ENCODE measurements around the gene WDFY1.

Gene WDFY1

DNA sequence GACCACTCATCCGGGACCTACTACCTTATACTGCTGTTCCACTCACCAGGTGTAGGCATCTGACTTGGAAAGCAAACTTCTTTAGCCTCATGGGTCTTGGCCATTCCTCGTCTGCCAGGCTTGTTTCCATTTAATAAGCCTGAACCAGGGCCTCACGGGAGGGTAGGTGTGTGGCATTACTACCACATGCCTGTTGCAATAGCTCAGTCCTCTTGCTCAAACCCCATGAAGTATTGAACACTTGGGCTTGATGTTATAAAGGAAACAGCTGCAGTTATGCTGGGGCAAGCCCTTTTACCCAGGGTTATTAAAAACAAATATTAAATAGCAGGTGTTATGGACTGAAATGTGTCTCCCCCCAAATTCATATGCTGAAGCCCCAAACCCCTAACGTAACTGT lies 33.3 kb upstream of the WDFY1 start:
- Histone ChIP-seq H3K36me3 (ENCODE audit: control insufficient read depth, insufficient read depth, low read length) (peaks cover 79% of the 10 kb centered on the region), H3K9me3 (ENCODE audit: control insufficient read depth, low read length) (no peaks in the 10 kb centered on the region), H3K4me3 (ENCODE audit: extremely low read depth, insufficient read depth, low read length, poor library complexity, severe bottlenecking) (no peak overlapping the region), H3K27ac (ENCODE audit: low read depth, low read length, severe bottlenecking) (no peak overlapping the region), H3K4me1 (ENCODE audit: control insufficient read depth, insufficient read depth, low read length, poor library complexity, severe bottlenecking) (peaks cover 5% of the 10 kb centered on the region)
- 96 to 100% methylated on average over 1 to 3 of the region's 4 CpGs for WGBS, 2 experiments (ENCODE audit: insufficient coverage in 2 of 2)

DNA sequence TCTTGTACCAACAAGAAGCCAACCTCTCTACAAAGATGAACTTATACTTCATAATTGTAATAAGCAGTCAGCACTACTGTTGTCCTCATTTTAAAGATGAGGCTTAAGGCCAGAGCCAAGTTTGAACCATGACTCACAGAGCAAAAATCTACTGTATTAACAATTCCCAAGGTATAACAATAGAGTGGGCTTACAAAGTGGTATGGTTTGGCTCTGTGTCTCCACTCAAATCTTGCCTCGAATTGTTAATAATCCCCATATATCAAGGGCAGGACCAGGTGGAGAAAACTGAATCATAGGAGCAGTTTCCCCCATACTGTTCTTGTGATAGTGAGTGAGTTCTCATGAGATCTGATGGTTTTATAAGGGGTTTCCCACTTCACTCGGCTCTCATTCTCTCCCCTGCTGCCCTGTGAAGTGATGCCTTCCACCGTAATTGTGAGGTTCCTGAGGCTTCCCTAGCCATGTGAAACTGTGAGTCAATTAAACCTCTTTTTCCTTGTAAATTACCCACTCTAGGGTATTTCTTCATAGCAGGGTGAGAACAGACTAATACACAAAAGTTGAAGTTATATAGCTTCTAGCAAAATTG lies 31.6 kb upstream of the WDFY1 start:
- H3K27ac ChIP-seq (ENCODE audit: low read depth, low read length, severe bottlenecking): no peak overlapping the region
- peaks cover 62% of the 10 kb centered on the region for H3K36me3 ChIP-seq (ENCODE audit: control insufficient read depth, insufficient read depth, low read length)
- 100% methylated on average over 1 of the region's 3 CpGs; no CpG with 5 or more reads in 1 of the 2 experiments for WGBS, 2 experiments (ENCODE audit: insufficient coverage in 2 of 2)

DNA sequence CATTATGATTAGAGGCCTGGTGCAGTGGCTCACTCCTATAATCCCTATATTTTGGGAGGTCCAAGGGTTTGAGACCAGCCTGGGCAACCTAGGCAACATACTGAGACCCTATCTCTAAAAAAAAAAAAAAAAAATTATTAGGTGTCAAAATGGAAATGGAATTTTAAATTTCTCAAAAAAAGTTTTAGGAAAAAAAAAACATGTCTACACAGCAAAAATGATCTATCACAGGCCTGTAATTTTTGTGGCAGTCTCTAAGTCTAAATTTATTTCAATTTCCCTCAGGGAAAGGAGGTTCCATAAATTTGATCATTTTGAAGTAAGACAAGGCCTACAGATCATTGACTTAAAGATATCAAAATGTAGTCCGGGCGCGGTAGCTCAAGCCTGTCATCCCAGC lies 28.5 kb upstream of the WDFY1 start:
- H3K9me3 ChIP-seq (ENCODE audit: control insufficient read depth, low read length): no peaks in the 10 kb centered on the region

More for the DNA sequence above, 31.6 kb upstream of the WDFY1 start:
- Histone ChIP-seq H3K9me3 (ENCODE audit: control insufficient read depth, low read length) (no peaks in the 10 kb centered on the region), H3K4me1 (ENCODE audit: control insufficient read depth, insufficient read depth, low read length, poor library complexity, severe bottlenecking) (peaks cover 5% of the 10 kb centered on the region), H3K4me3 (ENCODE audit: extremely low read depth, insufficient read depth, low read length, poor library complexity, severe bottlenecking) (no peak overlapping the region)

DNA sequence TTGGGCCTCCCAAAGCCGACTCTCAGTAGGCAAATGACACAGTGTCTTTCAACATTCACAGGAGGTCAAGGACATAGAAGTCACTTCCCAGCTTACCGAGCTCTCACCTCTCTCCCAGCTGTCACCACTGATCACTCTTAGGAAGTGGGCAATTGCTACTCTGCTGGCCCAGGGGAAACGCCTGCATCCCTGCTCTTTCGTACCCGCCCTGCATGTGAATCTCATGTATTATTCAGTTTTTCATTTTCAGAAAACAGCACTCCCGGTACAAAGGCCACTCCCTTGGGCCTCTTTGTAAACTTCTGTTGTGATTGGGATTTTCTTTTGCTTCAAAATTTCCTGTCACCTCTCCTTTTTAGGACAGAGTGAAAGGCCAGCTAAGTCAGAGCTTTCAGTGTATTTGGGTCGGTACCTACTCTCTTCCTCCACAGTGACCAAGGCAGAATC lies 27.5 kb upstream of the WDFY1 start:
- H3K4me1 ChIP-seq (ENCODE audit: control insufficient read depth, insufficient read depth, low read length, poor library complexity, severe bottlenecking): peaks cover 5% of the 10 kb centered on the region
- peaks cover 25% of the 10 kb centered on the region for H3K36me3 ChIP-seq (ENCODE audit: control insufficient read depth, insufficient read depth, low read length)
- WGBS, 2 experiments (ENCODE audit: insufficient coverage in 2 of 2): 85 to 86% methylated on average over 5 to 6 of the region's 7 CpGs
- H3K4me3 ChIP-seq (ENCODE audit: extremely low read depth, insufficient read depth, low read length, poor library complexity, severe bottlenecking): no peak overlapping the region
- H3K9me3 ChIP-seq (ENCODE audit: control insufficient read depth, low read length): no peaks in the 10 kb centered on the region
- H3K27ac ChIP-seq (ENCODE audit: low read depth, low read length, severe bottlenecking): no peak overlapping the region

More for the DNA sequence above, 28.5 kb upstream of the WDFY1 start:
- H3K4me1 ChIP-seq (ENCODE audit: control insufficient read depth, insufficient read depth, low read length, poor library complexity, severe bottlenecking): peaks cover 5% of the 10 kb centered on the region
- H3K4me3 ChIP-seq (ENCODE audit: extremely low read depth, insufficient read depth, low read length, poor library complexity, severe bottlenecking): no peak overlapping the region
- WGBS, 2 experiments (ENCODE audit: insufficient coverage in 2 of 2): 90 to 92% methylated on average over 3 of the region's 3 CpGs
- peaks cover 31% of the 10 kb centered on the region for H3K36me3 ChIP-seq (ENCODE audit: control insufficient read depth, insufficient read depth, low read length)
- H3K27ac ChIP-seq (ENCODE audit: low read depth, low read length, severe bottlenecking): no peak overlapping the region

DNA sequence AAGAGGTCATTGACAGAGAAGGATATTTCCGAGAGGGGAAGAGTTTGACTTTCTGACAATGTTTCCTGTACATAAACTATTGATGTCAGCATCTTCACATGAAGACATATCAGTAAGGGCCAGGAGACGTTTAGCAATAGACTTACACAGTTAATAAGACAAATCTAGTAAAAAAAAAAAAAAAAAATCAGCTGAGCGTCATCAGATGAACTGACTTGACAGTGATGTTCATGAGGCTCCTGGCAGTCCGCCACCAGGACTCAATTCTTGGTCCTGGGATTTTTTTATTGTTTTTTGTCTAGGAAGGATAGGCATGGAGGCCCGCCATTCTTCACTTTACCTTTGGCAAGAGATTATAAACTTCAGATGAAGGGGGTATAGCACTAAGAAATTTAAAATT lies 26.6 kb upstream of the WDFY1 start:
- Histone ChIP-seq H3K27ac (ENCODE audit: low read depth, low read length, severe bottlenecking) (no peak overlapping the region), H3K4me1 (ENCODE audit: control insufficient read depth, insufficient read depth, low read length, poor library complexity, severe bottlenecking) (peaks cover 3% of the 10 kb centered on the region), H3K4me3 (ENCODE audit: extremely low read depth, insufficient read depth, low read length, poor library complexity, severe bottlenecking) (no peak overlapping the region), H3K36me3 (ENCODE audit: control insufficient read depth, insufficient read depth, low read length) (peaks cover 24% of the 10 kb centered on the region), H3K9me3 (ENCODE audit: control insufficient read depth, low read length) (no peaks in the 10 kb centered on the region)
- WGBS, 2 experiments (ENCODE audit: insufficient coverage in 2 of 2): 100% methylated on average over 1 of the region's 5 CpGs; no CpG with 5 or more reads in 1 of the 2 experiments

DNA sequence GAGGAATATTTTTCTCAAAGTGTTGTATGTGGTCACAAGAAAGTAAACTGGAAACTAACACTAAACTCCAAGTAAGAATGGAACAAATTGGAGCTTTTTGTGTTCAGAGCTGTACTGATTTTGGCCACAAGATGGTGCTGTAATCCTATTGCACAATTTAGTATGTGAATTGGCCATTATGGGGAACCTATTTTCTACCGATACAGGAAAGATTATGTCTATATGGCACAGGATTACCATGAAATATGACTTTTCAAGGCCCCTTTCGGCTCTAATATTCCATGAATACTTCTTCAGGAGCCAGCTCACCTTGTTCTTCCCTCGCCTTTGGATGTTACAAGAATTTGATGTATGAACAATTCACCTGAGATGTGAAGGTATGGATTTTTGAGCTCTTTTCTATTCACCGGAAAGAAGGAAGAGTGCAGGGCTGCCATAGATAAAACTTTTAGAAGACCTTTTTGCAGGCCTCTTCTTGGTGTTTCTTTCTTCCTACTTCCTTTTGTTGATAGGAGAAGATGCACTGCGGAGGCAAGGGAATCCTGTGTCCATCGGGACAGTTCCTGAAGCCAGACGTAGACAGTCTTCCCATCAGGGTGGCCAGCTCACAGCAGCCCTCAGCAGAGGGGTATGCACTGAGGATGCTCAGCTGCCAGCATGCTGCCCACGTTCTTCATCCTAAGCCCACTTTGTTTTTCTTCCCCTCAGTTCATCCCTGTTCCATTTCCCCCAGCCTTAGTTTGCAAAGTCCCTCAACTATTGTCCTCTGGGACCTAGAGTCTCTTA lies 25.4 kb upstream of the WDFY1 start:
- H3K36me3 ChIP-seq (ENCODE audit: control insufficient read depth, insufficient read depth, low read length): peaks cover 22% of the 10 kb centered on the region
- 57 to 90% methylated on average over 4 to 5 of the region's 8 CpGs for WGBS, 2 experiments (ENCODE audit: insufficient coverage in 2 of 2)
- no peaks in the 10 kb centered on the region for H3K4me1 ChIP-seq (ENCODE audit: control insufficient read depth, insufficient read depth, low read length, poor library complexity, severe bottlenecking)
- no peak overlapping the region for H3K4me3 ChIP-seq (ENCODE audit: extremely low read depth, insufficient read depth, low read length, poor library complexity, severe bottlenecking)
- H3K27ac ChIP-seq (ENCODE audit: low read depth, low read length, severe bottlenecking): no peak overlapping the region
- H3K9me3 ChIP-seq (ENCODE audit: control insufficient read depth, low read length): no peaks in the 10 kb centered on the region

DNA sequence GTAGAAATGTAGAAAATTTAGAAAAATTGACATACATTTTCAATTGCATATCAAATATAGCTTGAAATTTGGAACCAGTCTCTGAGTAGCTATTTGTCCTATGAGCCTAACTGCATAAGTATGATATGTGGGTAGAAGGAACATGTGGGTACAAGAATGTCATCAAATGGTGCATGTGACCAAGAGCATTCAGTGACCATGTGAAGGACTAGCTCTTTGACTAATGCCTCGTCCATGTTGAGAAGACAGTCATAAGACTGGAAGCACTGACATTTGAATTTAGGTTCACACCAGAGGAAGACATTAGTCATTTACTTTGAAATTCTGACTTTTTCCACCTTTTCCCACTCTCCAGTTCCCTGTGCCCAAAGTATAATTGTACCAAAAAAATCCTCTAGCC lies 24.7 kb upstream of the WDFY1 start:
- no peak overlapping the region for H3K4me3 ChIP-seq (ENCODE audit: extremely low read depth, insufficient read depth, low read length, poor library complexity, severe bottlenecking)
- H3K36me3 ChIP-seq (ENCODE audit: control insufficient read depth, insufficient read depth, low read length): peaks cover 19% of the 10 kb centered on the region
- no peaks in the 10 kb centered on the region for H3K4me1 ChIP-seq (ENCODE audit: control insufficient read depth, insufficient read depth, low read length, poor library complexity, severe bottlenecking)
- H3K9me3 ChIP-seq (ENCODE audit: control insufficient read depth, low read length): no peaks in the 10 kb centered on the region
- 95 to 100% methylated on average over 1 of the region's 1 CpG for WGBS, 2 experiments (ENCODE audit: insufficient coverage in 2 of 2)
- H3K27ac ChIP-seq (ENCODE audit: low read depth, low read length, severe bottlenecking): no peak overlapping the region

DNA sequence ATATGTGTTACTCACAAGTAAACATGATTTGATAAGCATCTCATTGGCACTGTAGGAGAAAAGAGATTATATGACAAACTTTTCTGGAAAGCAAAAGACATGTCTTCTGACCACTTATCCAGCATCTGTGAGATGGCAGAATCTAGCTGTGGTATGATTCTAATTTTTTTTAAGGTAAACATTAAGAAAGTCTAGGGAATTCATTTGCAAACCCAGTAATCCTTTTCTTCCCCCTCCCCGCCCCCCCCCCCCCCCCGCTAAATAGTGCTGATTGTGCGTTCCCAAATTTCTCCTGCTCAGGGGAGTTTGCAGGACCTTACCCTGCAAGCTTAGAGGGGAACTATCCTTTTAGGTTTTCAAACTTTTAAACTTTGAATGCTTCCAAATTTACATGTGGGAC lies 24.2 kb upstream of the WDFY1 start:
- no peak overlapping the region for H3K27ac ChIP-seq (ENCODE audit: low read depth, low read length, severe bottlenecking)
- WGBS, 2 experiments (ENCODE audit: insufficient coverage in 2 of 2): no CpG with 5 or more reads among the region's 3 CpGs
- no peak overlapping the region for H3K4me3 ChIP-seq (ENCODE audit: extremely low read depth, insufficient read depth, low read length, poor library complexity, severe bottlenecking)
- H3K4me1 ChIP-seq (ENCODE audit: control insufficient read depth, insufficient read depth, low read length, poor library complexity, severe bottlenecking): no peaks in the 10 kb centered on the region
- H3K36me3 ChIP-seq (ENCODE audit: control insufficient read depth, insufficient read depth, low read length): peaks cover 19% of the 10 kb centered on the region
- H3K9me3 ChIP-seq (ENCODE audit: control insufficient read depth, low read length): no peaks in the 10 kb centered on the region

DNA sequence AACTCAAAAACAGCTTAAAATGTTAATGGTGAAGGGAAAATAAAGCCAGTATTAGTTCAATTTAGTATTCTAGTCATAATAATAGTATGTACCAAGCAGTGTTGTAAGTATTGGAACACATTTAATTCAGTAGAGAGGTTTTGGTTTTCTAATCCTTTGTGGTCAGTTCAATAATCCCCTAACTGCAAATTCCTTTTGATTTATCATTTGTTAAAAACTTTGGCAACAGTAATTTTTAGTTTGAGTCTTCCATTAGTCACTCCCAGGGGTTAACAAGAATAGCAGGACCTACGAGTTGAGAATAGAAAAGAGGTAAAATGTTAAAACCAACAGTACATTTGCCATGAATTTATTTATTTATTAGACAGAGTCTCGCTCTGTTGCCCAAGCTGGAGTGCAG lies 22.8 kb upstream of the WDFY1 start:
- no peaks in the 10 kb centered on the region for H3K4me1 ChIP-seq (ENCODE audit: control insufficient read depth, insufficient read depth, low read length, poor library complexity, severe bottlenecking)
- WGBS, 2 experiments (ENCODE audit: insufficient coverage in 2 of 2): 88% methylated on average over 1 of the region's 2 CpGs; no CpG with 5 or more reads in 1 of the 2 experiments
- H3K27ac ChIP-seq (ENCODE audit: low read depth, low read length, severe bottlenecking): no peak overlapping the region
- peaks cover 31% of the 10 kb centered on the region for H3K36me3 ChIP-seq (ENCODE audit: control insufficient read depth, insufficient read depth, low read length)
- H3K4me3 ChIP-seq (ENCODE audit: extremely low read depth, insufficient read depth, low read length, poor library complexity, severe bottlenecking): no peak overlapping the region
- no peaks in the 10 kb centered on the region for H3K9me3 ChIP-seq (ENCODE audit: control insufficient read depth, low read length)

DNA sequence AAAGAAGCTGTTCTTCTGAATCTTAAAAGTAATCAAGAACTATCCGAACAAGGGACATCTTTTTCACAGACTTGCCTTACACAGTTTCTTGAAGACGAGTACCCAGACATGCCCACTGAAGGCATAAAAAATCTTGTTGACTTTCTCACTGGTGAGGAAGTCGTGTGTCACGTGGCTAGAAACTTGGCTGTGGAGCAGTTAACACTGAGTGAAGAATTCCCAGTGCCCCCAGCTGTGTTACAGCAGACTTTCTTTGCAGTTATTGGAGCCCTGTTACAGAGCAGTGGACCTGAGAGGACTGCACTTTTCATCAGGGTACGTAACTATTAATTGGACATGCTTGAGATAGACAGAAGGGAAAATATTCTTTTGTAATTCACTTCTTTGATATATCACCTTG lies 14.6 kb upstream of the WDFY1 start:
- Histone ChIP-seq H3K4me3 (ENCODE audit: extremely low read depth, insufficient read depth, low read length, poor library complexity, severe bottlenecking) (no peak overlapping the region), H3K4me1 (ENCODE audit: control insufficient read depth, insufficient read depth, low read length, poor library complexity, severe bottlenecking) (peaks cover 14% of the 10 kb centered on the region), H3K36me3 (ENCODE audit: control insufficient read depth, insufficient read depth, low read length) (peaks cover 43% of the 10 kb centered on the region), H3K27ac (ENCODE audit: low read depth, low read length, severe bottlenecking) (no peak overlapping the region), H3K9me3 (ENCODE audit: control insufficient read depth, low read length) (no peaks in the 10 kb centered on the region)
- WGBS, 2 experiments (ENCODE audit: insufficient coverage in 2 of 2): 85 to 86% methylated on average over 4 of the region's 5 CpGs

All from mesodermal cell (in vitro differentiated cells).